NOMO-1 treated with DMSO at 0.1 percent for 48 hours (cell line): ENCODE measurements around the gene DENND6B.

Experiments
- DNase-seq: peaks from one replicate; lab custom pipeline; 2025; ENCODE audit not compliant: unreplicated experiment; lab: John Stamatoyannopoulos, UW

DENND6B gene

DNA sequence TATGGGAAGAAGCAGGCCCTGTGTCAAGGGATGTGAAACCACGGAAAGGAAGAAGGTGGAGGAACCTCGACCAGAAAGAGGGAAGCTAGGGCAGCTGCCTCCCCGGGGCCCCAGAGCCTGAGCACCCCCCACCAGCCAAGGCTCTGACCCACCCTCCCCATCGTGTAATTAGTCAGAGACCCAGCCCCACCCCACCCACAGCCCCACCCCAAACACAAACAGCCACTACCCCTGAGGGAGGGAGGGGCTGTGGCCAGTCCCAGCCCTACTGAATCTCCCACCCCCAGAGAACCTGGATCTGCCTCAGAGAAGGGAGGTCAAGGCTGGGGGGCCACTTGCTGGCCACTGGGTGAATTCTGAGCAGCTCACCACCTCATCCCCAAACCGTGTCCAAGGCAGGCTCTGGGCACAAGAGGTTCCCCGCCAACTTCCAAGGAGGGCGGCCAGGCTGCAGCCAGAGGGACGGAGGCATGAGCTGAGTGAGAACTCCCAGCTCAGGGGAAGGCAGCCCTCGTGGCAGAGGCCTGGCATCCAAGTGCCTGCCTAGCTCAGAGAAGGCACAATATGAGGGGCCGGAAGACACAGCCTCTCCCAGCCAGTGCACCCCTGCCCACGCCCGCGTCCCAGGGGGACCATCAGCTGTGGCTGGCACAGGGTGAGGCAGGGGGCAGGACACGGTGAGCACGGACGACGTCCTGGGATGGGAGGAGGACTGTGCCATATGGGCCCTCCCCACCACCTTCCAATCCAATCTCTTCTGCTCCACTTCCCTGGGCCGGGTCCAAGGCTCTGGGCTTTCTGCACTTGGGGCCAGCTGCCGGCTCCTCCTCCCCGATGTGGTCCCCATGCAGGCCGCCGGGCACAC is 22.1 kb downstream of the DENND6B start:
- DNase-seq = peak; percentile 83

DNA sequence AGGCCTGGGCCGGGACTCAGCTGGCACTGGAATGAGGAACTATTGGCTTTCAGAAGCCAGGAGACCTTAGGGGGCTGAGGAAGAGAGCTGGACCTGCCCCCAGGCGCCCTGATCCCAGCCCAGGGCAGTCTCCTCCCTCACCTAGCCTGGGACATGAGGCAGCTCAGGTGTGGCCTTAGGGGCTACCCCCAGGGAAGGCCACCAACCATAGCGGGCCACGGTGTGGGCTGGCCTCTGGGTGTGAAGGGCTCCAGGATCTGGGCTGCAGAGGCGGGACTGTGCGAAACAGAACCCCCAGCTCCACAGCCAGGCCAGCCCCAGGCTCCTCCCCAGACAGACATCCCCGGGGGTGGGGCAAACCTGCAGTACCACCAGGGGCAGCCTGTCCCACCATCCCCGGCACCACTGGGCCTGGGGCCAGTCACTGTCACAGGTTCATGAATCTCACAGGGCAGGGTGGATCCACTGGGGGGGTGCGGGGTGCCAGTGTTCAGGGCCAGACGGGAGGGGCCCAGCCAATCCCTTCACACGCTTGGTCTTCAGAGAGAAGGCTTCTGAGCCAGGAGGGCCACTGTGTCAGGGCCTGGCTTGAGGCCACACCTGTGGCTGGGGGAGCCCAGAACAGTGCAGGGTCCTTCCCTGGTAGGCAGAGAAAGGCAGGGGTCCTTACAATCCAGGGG is 22.8 kb downstream of the DENND6B start:
- DNase-seq = peak; percentile 69

DNA sequence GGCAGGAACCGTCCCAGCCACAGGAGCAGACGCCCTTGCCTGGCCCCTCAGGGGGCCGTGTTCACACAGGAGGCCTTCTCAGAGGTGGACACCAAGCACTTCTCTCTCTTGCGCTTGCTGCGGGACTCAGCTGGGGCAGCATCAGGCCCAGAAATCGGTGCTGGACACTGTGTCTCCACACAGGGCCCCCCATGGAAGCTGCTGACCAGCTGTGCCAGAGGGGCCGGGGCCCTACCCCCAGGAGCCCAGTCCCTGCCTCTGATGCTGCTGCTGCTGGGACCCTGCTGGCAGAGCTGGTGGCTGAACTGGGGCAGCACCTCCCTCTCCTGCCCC is 23.3 kb downstream of the DENND6B start:
- DNase-seq = peak; percentile 15

DNA sequence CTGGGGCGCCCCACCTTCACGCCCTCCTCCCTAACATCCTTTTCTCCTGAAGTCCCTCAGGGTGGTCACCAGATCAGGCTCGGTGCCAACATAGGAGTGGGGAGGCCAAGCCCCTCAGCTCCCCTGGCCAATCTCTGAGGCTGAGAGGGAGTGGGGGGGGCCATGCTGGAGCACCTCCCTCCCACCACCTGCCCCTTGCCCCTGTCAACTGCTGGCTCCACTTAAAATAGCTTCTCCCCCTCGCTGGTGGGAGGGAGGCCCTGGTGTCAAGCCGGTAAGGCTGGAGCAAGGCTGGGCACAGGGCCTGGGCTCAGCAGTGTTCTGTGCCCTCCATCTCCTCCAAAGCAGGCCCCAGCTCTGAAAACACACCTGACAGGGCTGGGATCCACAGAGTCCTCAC is 24.2 kb downstream of the DENND6B start:
- DNase-seq = no peak

DNA sequence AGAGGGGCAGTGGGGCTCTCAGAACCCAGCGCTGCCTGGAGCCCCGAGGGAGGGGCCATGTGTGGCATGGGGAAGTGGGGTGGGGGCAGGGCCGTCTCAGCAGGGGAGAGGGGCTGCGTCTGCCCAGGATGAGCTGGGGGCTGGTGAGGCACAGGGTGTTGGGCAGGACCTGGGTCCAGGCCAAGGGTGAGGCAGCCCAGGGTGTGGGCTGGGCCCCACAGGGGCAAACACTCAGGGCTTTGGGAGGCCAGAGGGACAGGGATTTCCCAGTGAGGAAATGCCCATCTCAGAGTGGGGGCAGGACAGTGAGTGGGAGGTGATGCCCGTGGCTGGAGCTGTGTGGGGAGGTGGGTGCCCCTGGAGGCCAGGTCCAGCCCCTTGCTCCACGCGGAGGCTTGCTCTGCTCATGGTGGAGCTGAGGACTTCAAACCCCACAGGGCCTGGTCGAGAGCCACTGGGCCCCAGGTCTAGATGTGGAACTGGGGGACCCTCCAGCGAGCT is 24.7 kb downstream of the DENND6B start:
- no peak for DNase-seq

DNA sequence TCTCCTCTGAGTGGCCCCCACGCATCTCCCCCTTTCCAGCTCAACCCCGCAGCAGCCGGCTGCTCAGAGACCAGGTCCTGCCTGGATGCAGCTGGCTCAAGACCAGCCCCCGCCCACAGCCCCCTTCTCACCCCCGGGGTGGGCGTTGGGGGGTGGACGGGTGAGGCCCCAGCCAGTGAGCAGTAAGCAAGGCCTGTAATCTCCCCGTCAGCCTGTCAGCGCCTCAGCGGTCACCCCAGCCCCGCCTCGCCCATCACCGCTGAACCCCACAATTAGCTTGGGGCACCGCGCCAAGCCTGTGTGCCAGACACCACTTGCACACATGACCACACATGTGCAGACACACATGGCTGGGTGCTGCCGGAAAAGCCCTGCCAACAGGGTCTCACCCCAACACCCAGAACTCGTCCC is 25.2 kb downstream of the DENND6B start:
- no peak for DNase-seq

DNA sequence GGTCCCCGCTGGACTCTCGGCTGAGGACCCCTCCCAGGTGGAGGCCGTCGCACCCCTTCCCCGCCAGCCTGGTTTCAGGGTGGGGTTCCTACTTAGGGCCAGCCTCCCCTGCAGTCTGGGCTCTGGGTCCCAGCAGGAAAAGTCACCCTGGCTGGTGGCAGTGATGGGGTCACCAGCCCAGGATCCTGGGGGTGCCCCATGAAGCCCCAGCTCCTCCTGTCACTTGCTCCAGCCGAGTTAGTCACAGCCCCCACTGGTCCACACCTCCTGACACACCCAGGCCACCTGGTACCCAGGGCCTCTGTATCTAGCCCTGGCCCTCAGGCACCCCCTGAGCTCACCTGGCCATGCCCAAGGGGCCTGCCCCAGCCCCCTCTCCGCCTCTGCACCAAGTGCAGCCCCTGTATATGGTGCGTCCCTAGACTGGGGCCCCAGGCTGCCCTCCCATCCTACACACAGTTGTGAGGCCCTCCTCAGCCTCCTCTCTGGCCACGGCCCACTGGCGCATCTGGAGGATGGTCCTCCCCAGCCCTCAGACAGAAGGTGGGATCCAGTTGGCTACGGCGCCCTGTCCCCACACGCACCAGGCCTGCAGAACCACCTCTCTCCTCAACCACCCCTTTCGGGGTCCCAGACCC is 26.1 kb downstream of the DENND6B start:
- DNase-seq = no peak

DNA sequence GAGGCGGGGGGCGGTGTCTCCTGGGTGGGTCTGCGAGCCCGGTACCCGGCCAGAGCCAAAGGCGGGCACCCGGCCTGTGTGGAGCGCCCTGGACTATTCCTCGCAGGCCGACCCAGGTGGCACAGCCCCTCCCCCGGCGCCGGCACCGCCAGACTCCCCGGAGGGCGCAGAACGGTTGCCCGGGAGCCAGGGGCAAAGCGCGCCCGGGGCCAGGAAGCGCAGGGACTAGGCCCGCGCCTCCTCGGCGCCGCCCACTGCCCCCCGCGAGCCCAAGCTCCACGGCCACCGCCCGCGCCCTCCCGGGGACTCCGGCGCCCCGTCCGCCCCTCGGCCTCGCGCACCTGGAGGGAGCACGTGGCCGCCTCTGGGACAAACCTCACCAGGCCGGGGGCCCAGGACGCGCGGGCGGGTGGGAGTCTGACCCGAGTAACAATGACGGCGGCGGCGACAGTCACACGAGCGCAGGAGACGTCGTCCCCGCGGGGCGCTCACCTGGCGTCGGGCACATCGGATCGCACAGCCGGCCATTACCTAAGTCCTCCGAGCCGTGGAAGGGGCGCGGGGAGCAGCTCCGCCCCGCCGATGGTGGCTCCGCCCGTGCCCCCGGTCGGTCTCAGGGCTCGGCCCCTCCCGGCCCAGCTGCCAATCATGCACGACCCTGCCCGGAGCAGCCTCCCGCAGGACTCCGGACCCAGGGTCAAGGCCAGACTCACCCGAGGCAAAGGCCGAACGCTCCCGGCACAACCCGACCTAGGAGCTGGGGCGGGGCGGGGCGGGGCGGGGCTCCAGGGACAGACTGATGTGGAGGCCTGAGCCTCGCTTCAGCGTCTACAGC is 26.8 kb downstream of the DENND6B start:
- no peak for DNase-seq

DNA sequence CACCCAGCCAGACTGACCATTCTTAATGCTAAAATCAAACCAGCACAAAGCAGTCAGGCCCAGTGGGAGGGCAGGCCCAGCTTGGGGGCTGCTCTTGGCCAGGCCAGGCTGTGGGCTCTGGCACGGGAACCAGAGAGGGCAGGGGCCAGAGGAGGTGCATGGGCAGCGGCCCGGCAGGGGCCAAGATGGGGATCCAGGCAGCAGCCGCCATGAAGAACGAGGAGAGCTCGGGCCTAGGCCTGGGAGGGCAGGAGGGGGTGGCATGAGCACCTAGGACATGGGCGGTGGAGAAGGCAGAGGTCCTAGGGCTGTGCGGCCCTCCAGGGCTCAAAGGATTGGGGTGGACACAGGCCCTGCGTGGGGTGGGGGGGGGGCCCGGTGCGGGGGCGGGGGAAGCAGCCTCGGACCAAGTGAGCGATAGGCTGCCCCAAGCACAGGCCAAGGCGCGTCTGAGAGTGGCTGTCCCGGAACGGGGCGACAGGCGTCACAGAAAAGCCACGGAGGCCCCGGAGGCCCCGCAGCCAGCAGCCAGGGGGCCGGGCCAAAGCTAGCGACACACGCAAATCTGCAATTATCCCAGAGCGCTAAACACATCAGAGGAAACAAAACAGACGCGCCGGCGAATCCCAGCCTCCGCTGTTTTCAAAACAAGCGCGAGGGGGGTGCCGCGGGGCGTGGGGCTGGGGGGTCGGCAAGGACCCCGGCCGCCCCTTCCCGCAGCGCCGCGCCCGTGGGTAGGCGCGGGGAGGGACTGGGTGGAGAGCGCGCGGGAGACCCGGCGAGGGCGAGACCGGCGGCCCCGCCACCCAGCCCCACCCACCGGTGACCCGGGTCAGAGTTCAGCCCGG is 27.7 kb downstream of the DENND6B start:
- DNase-seq = no peak

DNA sequence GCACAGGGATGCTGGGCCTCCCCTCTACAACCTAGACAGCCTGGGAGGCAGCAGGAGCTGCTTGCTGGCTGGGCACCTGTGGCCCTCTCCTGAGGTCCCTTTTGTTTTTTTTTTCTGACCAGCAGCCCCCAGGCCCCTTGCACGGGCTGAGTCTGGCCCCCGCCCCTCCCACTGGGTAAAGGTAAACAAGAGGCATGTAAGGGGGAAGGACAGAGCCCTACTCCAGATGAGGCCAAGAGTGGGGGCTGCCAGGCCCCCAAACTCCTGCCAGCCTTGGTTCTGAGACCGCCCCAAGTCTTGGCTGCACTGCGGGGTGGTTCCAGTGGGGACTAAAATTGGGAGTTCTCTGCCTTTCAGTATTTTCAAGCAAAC is 28.6 kb downstream of the DENND6B start:
- DNase-seq = no peak

DNA sequence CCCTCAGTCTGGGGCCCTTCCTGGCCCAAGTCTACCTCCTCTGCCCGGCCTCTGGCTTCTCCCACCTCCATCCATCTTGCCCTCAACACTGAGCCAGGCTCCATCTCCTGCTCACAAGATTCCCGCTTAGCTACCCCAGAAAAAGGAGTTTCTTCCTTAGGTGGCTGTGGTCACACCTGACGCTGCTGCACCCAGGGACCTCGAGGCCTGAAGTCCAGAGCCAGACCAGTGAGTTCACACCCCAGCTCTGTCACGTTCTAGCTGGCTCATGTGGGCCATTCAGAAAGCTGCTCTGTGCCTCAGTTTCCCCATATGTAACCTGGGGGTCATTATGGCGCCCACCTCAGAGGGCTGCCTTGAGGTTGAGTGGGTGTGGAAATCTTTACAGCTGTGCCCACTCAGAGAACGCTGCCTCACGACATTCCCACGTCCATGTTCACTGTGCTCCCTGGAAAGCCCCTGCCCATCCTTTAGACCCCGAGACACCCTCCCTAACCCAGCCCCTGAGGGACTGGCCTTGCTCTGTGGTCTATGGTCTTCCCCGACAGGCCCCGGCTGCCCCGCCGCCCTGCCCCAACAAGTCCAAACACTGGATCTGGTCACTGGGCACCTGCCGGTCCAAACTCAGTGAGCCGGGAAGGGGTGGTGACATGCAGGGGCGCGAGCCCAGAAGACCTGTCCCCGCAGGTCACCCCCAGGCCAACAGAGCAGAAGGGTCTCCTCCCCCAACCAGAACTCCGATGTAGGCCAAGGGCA is 29.1 kb downstream of the DENND6B start:
- DNase-seq = no peak

DNA sequence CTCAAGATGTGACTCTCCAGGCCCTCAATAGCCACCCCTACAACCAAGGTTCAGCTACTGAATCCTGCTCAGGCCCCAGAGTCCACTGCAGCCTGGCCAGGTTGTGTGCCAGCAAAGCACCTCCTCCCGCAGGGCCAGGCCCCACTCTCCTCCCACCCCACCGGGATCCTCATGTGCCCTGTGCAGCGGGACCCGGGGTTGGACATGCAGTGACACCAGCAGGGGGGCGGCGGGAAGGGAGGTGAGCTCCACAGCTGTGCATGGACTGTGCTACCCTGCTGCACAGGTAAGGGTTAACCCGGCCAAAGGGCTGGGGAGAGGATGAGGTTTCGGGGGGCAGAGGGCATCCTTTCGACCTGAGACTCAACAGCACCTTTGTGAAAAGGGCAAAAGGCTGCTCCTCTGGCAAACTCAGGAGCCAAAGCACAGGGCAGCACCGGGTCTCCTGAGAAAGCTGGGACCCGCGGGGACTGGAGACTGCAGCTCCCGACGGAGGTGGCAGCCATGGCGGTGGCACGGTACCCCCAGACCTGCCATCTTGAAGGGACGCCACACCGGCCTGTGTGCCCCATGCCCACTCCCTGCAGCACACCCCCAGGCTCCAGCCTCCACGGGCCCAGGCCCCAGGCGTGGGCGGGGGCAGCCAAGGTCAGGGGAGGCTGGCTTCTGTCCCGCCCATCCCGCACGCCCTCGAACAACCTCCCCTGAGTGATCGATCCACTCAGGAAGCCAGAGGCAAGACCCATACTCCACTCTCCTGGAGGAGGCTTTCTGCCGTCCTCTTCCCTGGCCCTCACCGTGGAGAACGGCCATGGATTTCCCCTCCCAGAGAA is 29.9 kb downstream of the DENND6B start:
- DNase-seq = no peak

DNA sequence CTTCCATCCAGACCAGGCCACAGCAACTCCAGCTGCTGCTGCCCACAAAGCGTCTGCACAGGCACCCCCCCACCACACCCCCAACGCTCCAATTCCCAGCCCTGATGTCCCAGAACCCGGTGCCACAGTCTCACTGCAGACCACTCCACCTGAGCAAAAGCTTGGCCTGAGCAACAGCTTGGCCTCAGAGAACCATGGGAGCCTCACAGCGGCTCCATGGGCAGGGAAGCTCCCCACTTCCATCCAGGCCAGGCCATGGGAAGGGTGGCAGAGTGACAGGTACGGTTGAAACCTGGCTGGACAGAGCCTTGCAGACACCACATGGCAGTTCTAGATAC is 32.5 kb downstream of the DENND6B start:
- DNase-seq = no peak

DNA sequence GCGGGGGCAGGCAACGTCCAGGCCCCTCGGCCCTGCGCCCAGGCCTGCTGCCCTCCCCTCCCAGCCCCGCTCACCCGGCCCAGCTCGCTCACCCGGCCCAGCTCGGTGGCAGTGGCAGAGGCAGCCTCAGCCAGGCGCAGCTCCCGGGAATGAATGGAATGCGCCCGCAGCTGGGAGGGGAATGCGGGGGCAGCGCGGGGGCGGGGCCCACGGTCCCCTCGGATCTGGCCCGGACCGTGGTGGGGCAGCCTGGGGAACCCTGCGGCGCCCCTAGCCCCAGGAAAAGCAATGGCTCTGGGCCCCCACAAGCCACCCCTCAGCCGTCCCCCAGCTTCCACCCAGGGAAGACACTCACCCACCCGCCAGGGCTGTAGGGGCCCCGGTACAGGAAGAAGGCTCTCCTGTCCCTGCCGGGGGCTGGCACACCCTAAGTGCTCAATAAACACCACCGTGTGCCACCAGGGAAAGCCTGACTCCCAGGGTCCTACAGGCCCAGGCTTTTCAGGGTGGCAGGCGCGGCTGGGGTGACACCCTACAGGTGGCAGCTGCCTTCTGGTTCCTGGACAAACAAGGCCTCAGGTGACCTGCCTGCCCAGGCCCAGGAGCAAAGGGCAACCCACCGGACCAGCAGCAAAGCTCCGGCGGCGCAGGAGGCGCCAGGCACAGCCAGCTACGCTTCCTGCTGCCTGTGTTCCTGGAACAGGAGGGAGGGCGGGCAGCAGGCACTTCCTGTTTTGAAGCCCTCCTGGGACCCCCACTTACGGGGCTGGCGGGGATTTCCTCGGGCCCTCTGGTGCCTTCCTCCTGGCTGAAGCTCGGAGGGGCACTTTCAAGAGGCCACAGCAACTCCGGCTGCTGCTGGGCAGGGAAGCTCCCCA is 33.1 kb downstream of the DENND6B start:
- no peak for DNase-seq

DNA sequence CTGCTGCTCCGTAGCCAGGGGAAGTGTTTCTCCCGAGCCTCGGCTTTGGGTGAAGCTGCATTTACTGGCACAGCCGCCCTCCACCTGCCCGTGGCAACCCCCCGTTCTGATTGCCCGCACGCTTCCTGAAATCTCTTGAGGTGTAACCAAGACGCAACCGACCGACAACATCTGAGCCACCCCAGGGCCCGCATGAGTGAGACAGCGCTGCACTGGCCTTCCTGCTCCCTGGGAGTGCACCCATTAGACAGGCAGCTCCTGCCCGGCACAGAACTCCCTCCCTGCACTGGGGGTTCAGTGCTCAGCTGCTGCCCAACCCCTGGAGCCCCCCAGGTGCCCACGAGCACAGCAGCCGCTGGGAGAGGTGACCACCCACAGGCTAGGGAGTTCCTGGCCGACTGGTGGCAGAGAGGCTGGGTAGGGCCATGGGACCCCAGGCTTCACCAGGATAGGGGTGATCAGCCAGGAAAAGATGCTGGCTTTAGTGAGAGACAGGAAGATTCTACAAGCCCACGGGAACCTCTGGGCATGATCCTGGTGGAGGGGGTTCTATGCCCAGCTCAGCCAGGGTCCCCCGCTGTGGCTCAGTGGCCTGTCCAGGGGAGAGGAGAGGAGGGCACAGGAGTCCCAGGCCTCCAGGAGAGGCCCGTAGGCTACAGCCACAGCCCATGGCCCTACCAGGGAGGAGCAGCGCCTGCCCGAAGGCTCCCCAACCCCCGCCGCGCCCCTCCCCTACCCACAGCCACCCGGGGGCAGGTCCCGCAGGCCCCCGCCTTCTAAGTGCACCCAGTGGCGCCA is 34.0 kb downstream of the DENND6B start:
- DNase-seq = no peak

DNA sequence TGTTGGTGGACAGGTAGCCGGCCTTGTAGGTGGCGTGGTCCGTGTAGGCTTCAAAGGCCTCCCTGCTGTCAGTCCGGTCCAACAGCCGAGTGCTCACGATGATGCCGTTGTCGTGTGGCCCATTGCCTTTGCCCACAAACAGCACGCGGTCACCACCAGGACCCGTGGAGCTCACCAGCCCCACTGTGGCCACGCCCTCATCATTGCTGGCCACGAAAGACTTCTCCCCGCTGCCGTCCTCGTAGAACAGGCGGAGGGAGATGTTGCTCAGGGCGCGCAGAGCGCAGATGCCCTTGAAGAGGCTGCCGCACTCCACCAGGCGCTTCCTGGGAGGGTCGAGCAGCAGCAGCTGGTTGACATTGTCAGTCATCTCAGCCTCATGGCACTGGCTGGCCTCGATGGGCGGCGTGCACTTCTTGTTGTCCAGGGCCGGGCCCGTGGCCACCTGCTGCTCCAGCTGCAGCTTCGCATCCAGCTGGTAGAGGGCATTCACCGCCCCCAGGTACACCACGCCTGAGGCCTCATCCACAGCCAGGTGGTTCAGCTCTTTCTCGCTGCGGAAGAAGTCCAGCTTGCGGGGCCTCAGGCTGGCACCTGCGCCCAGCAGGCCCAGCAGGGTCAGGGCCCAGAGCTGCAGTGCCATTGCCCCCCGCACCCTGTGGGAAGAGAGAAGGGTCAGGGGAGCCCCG is 36.7 kb downstream of the DENND6B start:
- no peak for DNase-seq
